Peyer's patch (tissue), 4 donors: ENCODE results near the gene RASA4B.

Experiments
- POLR2A ChIP-seq, 2 donors: fragments of 450-650 bp; IDR thresholded peaks; one replicate each; pipeline ENCODE4 v1.5.1; 2017; ENCODE audit warnings: antibody characterized with exemption in 2 of 2, mild to moderate bottlenecking in 2 of 2, moderate library complexity in 2 of 2
- TF ChIP-seq, protein P1 (sequence below), 6 experiments: fragments of 450-650 bp in 4 of 6; fragments of 200-600 bp in 2 of 6; sonication (generic) in 1 of 6; IDR thresholded peaks; one replicate each; pipeline ENCODE4 v1.5.1; 2017 to 2019; ENCODE audit warnings: antibody characterized with exemption in 6 of 6, mild to moderate bottlenecking in 3 of 6, moderate library complexity in 1 of 6

DNA sequence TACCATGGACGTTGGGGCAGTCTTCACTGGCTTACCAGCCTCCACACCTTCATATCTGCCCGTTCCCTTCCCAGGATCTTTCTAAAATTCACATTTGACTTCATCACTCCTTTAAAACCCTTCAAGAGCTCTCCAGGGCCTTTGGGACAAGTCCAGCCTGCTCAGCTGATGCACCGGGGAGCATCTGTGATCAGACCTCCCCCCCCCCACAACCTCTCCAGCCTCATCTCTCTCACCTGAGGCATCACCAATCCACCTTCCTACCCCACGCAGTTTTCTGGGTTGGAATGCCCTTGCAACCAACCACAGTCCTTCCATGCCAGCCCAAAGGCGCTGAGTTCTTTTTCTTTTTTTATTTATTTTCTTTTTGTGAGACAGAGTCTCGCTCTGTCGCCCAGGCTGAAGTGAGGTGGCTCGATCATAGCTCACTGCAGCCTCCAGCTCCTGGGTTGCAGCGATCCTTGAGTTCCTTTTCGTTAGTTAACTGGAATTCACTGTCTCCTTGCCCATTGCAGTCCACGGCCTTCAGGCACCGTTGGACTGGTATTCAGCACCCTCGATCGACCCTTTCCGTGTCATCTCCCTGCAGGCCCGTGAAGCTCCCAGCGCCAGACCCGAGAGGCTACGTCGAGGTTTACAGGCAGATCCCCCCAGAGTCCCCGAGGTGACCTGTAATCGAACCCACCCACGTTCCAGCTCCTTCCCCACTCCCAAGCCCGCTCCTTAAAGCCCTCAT lies 53.6 kb downstream of the RASA4B start:
- no peak for TF ChIP-seq POLR2A (IDR thresholded peaks at IDR 0.05)
- TF ChIP-seq, protein P1, sequence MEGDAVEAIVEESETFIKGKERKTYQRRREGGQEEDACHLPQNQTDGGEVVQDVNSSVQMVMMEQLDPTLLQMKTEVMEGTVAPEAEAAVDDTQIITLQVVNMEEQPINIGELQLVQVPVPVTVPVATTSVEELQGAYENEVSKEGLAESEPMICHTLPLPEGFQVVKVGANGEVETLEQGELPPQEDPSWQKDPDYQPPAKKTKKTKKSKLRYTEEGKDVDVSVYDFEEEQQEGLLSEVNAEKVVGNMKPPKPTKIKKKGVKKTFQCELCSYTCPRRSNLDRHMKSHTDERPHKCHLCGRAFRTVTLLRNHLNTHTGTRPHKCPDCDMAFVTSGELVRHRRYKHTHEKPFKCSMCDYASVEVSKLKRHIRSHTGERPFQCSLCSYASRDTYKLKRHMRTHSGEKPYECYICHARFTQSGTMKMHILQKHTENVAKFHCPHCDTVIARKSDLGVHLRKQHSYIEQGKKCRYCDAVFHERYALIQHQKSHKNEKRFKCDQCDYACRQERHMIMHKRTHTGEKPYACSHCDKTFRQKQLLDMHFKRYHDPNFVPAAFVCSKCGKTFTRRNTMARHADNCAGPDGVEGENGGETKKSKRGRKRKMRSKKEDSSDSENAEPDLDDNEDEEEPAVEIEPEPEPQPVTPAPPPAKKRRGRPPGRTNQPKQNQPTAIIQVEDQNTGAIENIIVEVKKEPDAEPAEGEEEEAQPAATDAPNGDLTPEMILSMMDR (IDR thresholded peaks at IDR 0.05), result no peak
